Right hindlimb (tissue), 1 donor: ENCODE measurements around the gene CDHR5.

Experiments
- DNase-seq: peaks from one replicate; pipeline ENCODE4 v3.0.0-alpha.2; 2018

CDHR5 gene

GRCh38 chr11:643849-644738 lies 19.3 kb upstream of the CDHR5 start:
- no peak for DNase-seq

GRCh38 chr11:643366-643765 lies 18.6 kb upstream of the CDHR5 start:
- no peak for DNase-seq

DNA sequence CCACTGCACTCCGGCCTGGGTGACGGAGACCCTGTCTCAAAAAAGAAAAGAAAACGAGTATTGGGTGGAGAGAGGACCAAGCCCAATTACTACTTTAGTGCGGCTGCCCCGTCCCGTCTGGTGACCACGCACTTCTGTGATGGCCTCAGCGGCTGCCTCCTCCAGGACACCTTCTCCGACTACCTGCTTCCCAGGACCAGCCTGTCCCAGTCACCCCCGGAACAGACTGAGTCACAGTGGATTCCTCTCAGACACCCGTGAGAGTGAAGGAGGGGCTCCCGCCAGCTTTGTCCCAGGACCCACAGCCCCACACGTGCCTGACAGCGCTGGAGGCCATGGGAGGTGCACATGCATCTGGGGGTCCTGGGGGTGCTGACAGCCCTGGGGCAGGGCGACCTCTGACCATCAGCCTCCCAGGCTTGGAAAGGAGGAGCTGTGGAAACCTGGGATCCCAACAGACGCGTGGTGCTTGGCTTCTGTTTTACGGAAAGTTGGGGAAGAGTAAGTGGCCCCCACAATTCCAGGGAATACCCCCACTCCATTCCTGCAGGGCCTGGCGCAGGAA lies 17.1 kb upstream of the CDHR5 start:
- DNase-seq: no peak

GRCh38 chr11:640021-640706 lies 15.4 kb upstream of the CDHR5 start:
- DNase-seq: no peak

DNA sequence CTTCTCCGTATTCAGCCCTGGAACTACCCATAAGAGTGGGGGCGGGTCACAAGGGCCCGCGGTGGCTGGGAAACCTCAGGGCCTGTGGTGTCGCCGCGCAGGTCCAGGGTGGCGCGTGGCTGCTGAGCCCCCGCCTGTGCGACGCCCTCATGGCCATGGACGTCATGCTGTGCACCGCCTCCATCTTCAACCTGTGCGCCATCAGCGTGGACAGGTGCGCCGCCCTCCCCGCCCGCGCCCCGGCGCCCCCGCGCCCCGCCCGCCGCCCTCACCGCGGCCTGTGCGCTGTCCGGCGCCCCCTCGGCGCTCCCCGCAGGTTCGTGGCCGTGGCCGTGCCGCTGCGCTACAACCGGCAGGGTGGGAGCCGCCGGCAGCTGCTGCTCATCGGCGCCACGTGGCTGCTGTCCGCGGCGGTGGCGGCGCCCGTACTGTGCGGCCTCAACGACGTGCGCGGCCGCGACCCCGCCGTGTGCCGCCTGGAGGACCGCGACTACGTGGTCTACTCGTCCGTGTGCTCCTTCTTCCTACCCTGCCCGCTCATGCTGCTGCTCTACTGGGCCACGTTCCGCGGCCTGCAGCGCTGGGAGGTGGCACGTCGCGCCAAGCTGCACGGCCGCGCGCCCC lies 14.7 kb upstream of the CDHR5 start:
- DNase-seq: no peak

DNA sequence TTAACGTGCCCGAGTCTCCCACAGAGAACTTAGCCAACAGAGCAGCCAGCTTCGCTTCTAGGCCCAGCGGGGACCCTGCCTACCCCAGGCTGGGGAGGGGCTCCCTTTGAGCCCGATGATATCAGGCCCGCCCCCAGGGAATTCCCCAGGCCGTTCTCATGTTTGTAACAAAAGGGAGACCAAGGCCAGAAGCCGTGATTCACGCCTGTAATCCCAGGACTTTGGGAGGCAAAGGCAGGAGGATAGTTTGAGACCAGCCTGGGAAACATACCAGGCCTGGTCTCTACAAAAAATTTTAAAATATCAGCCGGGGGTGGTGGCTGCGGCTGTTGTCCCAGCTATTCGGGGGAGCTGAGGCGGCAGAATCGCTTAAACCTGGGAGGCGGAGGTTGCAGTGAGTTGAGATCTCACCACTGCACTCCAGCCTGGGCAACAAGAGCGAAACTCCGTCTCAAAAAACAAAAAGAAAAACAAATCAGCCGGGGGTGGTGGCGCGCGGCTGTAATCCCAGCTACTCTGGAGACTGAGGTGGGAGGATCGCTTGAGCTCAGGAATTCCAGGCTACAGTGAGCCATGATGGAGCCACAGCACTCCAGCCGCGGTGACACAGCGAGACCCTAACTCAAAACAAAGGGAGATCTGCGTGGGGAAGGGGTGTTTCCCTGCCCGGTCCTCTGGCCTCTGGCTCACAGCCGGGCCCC lies 14.0 kb upstream of the CDHR5 start:
- no peak for DNase-seq

DNA sequence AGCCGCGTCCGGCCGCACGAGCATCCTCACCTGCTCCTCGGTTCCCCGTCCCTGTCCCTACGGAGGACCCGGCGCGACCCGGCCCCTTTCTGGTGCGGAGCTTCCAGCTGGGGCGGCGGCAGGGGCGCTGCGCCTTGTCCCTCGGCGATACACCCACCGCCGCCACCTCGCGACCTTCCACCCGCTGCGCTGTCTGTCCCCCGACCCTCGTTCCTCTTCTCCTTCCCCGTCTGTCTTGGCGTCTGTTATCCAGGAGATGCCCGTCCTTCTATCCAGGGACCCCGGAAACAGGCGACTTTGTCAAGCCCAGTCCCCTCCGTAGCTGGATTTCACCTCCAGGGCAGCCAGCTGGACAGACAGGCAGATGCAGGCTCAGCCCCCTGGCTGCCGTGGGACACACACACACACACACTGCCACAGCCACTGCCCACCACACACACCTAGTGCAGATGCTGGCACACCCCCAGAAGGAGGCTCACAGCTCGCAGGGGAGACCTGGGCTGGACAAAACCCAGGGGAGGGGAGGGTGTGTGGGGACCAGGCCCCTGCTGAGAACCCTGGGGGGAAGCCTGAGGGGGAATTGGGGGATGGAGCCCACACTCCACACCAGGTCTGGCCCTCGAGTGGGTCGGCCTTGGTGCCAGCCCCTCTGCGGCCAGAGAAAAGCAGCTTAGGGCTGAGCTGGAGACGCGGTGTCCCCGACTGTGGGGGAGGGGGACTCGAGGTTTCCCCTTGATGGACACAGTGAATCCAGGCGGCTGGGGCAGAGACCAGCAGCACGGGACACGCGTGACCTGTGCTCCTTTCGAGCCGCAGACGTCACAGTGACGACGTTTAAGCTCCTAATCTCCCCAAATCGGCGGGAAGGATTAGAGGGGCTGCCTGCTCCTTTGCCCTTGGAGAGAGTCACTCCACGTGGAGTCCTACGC lies 13.1 kb upstream of the CDHR5 start:
- DNase-seq: no peak

- DNase-seq: no peak
Observed at GRCh38 chr11:637333-637592, 12.5 kb upstream of the CDHR5 start.

GRCh38 chr11:636511-637332 lies 12.0 kb upstream of the CDHR5 start, which contains the start of gene DRD4:
Gene DRD4 (plus strand): TSS chr11:637269. CDS start chr11:637305, 36 bp downstream.
- DNase-seq: peak; percentile 44

- no peak for DNase-seq
Observed at GRCh38 chr11:635945-636510, 11.3 kb upstream of the CDHR5 start.

- no peak for DNase-seq
Observed at GRCh38 chr11:630871-631270, 6.1 kb upstream of the CDHR5 start.

DNA sequence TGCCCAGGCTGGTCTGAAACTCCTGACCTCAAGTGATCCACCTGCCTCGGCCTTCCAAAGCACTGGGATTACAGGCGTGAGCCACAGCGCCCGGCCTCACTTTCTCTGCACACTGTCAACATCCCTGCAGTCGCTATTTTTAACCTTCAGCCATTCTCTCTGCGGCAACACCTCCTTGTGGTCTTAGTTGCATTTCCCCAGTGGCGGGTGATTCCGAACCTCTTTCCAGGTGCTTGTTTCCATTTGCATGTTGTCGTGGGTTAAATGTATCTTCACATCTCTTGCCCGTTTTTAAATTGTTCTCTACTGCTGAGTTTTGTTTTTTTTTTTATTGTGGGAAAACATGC lies 4.5 kb upstream of the CDHR5 start:
- DNase-seq: peak; percentile 25

- no peak for DNase-seq
Observed at GRCh38 chr11:628056-628455, 3.3 kb upstream of the CDHR5 start.

- DNase-seq: no peak
Observed at GRCh38 chr11:627308-627576, 2.5 kb upstream of the CDHR5 start.

- DNase-seq: peak; percentile 32
Observed at GRCh38 chr11:626475-627307, 1.9 kb upstream of the CDHR5 start, which contains the start of gene SCT. Gene SCT (minus strand): TSS chr11:627181. CDS start chr11:627143, 38 bp downstream.

GRCh38 chr11:625636-626268 lies 997 bp upstream of the CDHR5 start:
- DNase-seq: peak; percentile 21

DNA sequence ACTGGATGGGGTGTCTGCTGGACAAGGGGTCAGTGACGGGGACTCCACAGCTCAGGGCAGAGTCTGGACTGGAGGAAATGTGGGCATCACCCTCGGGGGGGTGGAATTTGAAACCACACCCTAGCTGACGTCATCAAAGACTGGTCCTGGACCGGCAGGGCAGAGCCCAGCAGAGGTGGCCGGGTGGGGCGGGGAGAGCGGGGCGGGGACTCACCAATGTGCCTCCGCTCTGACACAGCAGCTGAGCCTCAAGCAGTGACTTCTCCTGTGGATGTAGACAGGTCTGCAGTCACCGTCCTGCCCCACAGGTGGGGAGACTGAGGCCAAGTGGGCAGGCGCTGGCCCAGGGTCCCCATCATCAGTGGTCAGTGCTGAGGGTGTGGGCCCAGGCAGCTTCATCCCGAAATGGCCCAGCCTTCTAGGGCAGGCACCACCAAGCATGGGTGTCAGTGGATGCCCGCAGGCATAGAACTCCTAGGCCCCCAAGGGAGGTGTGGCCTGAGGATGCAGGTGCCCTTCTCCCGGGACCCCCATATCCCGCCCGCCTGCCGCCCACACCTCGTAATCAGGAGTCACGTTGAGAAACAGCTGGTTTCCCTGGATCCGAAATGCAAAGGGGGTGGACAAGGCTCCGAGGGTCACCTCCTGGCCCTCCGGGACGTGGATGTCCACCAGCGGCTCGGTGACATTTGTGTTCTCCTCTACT lies 603 bp downstream of the CDHR5 start:
- peak; percentile 20 for DNase-seq

DNA sequence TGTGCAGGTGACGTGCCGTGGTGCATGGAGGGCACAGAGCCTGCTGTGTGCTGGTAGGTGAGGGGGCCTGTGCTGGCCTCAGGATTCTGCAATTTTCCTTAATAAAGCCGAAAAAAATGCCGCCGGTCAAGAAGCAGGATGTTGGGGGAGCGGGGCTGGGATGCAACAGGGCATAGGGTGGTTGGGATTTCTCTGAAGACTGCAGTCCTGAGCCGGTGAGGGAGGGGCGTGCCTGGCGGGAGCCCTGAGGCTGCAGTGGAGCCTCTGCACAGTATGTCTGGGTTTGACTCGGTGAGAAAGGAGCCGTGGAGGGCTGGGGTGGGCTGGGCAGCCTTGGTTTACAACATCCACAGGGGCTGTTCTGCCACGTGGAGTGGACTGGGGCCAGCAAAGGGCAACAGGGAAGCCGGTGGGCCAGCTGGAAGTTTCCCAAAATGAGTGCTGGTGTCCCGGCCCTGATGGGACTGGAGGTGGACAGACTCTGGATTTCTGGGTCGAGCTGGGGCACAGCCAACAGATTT lies 1.3 kb downstream of the CDHR5 start:
- DNase-seq: peak; percentile 30
